Measurements from ENCODE around the gene CRISP1.
A peak's percentile ranks its signal among the peaks of the same experiment; 100 is the strongest.
"Not testable (repeated sequence)": the region's sequence is repeated elsewhere in the genome, so short reads cannot be mapped to it uniquely, and the experiment has no call there.

The CRISP1 gene, protein sequence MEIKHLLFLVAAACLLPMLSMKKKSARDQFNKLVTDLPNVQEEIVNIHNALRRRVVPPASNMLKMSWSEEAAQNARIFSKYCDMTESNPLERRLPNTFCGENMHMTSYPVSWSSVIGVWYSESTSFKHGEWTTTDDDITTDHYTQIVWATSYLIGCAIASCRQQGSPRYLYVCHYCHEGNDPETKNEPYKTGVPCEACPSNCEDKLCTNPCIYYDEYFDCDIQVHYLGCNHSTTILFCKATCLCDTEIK

DNA sequence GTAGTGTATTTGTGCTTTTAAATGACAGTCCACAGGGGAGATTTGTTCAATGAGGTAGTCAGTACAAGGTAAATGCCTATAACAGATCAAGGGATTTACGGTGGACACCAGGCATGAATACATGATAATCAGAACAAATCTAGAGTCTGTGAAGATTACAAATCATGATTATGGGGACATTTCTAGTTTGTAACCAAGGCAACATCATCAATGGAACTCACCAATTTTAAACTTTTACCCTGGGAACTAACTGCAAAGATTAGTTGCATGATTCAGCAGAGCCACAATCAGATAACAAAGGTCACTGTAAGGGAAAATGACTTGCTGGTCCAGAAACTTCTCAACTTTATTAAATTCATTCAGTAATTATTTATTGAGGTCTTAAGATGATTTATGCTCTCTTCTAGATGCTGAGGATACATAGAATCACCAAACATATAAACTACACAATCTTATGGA lies at the start of gene CRISP1:
Gene CRISP1 (minus strand): TSS at position 51 of the 459 bp plus-strand sequence. CDS start 9,135 bp downstream, outside the sequence.
- no peak for DNase-seq (ENCODE audit: low read depth)

DNA sequence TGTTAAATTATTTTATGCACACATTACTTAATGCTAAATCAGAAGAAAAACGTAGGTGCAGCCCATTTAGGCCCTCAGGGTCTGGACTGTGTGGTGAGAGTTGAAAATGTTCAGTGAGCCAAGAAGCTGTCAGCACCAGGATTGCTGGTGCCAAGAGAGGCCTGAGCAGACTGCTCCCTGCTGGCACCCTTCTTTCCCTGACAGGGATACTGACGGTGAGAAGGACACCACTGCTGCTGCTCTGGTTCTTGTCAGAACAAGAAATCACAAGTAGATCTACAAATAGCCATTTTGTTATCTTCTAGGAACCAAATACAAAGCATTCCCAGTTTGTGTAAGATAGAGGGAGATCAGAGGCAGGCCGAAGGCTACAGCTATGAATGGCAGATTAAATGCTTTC lies 48.7 kb upstream of the CRISP1 start:
- DNase-seq (ENCODE audit: low read depth) = no peak

DNA sequence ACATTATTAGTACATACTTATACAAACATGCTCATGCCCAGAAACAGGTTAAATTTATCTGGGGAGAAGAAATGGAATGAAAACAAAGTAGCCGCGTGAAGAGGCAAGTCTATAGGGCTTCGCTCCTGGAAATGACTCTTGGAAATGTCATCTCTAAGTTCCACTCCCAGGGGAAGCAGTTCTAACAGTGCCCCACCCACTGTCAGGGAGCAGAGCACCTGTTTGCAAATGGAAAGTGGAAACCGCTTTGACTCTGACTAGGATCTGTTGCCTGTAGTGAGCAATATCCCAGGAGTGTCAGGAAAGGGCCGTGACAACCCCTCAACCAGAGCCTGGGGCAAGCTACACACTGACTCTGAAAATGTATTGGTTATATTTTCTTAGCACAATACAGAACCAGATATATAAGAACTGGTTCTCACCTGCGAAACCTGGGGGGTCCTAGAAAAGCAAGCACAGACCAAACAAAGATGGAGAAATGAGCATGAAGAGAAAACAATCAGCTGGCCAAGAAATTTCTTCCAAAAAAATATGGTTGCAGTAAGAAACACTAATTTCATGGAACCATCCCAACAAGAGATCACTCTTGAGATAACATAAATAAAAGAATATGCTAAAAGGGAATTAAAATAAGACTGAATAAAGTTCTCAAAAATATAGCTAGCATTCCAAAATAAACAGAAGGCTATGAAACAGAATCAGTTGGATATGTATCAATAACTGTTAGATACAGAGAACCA lies 47.5 kb upstream of the CRISP1 start:
- DNase-seq (ENCODE audit: low read depth) = no peak

DNA sequence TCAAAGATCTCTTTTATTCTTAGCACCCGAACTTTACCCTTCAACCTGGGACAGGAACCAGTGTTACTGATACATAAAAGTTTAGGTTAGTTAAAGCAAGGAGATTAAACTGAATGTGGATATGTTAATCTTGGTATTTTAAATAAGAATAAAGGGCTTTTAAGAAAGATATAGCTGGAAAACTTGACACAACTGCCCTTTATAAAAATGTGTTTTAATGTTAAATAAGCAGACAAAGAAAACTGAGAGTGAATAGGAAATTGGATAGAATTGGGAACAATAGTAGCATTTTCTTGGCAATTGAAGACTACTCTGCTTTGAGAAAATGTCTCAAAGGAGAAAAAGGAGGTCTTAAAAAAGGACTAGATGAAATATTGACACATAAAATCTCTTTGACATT lies 45.9 kb upstream of the CRISP1 start:
- no peak for DNase-seq (ENCODE audit: low read depth)

DNA sequence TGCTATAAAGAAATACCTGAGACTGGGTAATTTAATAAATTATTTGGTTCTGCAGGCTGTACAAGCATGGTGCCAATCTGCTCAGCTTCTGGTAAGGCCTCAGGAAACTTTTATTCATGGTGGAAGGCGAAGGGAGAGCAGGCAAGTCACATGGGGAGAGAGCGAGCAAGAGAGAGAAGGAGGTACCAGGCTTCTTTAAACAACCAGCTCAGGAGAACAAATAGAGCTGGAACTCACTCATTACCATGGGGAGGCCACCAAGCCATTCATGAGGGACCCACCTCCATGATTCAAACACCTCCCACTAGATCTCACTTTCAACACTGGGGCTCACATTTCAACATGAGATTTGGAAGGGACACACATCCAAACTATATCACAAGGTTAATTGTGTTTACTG lies 44.9 kb upstream of the CRISP1 start:
- DNase-seq (ENCODE audit: low read depth) = no peak

DNA sequence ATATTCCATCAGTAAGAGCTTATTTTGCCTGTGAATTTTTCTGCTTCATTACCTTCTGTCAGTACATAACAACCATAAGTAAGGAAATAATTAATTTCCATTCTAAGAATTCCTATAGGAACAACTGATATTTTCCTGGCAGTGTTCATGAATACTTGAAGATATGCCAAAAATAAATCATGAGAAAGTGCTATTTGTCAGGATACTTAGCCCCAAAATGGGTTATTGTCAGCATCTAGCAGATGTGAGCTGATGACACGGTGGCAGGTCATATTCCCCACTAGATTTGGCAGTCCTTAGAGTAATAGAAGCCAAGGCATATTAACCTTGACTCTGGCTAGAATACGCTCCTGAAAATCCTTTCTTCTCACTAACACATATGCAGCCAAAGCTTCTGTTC lies 43.2 kb upstream of the CRISP1 start:
- no peak for DNase-seq (ENCODE audit: low read depth)

DNA sequence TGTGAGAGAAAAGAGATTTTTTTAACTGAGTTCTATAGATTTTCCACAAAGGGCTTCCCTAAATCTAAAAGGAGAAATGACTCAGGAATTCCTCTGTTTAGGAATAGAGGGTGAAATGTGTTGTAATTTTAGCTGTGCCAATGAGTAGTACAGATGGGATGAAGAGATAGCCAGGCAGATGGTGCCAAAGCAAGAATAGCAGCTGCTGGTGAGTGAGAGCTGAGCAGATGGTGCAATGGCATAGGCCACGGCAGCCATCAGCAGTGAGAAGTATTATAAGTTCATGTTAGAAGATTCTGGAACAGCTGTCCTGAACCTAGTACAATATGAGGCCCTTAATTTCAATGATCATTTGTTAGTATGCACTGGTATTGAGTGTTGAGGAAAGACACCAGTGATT lies 40.2 kb upstream of the CRISP1 start:
- DNase-seq (ENCODE audit: low read depth) = no peak

DNA sequence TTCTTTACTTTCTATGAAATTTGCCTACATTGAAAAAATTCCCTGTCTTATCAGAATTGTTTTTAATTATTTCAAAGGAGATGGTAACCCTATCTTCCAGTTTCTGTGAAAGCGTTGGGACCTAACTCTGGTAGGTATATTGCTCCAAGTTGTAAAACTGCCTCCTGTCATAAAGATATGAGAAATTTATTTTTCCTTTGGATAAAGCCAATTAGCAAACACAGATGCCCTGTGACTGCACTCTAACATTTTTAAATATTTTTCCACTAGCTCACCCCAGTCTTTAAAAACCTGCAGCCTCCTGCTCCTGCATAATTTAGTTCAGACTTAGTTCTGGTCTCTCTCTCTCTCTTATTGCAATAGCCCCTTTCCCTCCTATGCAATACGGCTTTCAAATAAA lies 39.0 kb upstream of the CRISP1 start:
- no peak for DNase-seq (ENCODE audit: low read depth)

DNA sequence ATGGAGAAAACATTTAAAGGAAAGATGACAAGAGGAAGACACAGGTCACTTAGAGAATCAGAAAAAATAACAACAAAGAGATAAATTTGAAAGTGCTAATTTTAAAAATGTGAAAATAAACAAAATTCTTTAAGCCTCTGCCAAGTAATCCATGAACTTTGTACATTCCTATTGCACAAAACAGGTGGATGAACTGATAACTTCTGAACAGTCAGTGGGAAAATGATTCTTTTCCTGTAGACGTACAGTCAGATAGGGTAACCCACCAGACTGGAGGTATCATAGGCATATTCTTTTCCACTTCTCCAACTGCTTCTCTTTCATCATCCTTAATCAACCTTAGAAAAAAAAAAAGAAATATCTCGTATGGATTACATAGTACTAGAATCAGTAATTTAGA lies 36.5 kb upstream of the CRISP1 start:
- no peak for DNase-seq (ENCODE audit: low read depth)

DNA sequence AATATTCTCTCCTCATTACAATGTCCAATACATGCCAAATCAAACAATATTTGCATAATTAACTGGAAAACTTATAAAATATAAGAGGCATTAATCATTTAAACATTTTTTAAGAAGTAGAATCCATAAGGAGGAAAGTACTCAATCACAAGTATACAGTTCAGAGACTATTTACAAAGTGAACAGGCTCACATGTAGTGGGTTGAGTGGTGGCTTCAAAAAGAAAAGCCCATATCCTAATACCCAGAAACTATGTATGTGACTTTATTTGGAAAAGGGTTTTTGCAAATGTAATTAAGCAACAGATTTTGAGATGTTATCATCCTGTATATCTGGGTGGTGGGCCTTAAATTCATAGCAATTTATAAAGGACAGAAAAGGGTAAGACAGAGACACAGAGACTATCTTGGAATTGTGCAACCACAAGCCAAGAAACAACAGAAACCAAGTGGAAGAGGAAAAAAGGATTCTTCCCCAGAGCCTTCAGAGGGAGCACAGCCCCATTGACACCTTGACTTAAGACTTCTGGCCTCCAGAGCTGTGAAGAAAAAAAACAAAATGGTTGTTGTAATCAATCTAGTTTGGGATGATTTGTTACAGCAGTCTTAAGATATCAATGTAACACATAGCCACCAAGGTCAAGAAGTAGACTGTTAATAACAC lies 32.7 kb upstream of the CRISP1 start:
- no peak for DNase-seq (ENCODE audit: low read depth)

DNA sequence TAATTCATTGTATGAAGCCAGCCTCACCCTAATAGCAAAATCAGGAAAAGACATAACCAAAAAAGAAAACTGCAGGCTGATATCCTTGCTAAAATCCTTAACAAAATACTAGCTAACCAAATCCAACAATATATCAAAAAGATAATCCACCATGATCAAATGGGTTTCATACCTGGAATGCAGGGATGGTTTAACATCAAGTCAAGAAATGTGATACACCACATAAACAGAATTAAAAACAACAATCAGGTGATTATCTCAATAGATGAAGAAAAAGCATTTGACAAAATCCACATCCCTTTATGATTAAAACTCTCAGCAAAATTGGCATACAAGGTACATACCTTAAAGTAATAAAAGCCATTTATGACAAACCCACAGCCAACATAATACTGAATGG lies 29.2 kb upstream of the CRISP1 start:
- DNase-seq (ENCODE audit: low read depth) = not testable (repeated sequence)

DNA sequence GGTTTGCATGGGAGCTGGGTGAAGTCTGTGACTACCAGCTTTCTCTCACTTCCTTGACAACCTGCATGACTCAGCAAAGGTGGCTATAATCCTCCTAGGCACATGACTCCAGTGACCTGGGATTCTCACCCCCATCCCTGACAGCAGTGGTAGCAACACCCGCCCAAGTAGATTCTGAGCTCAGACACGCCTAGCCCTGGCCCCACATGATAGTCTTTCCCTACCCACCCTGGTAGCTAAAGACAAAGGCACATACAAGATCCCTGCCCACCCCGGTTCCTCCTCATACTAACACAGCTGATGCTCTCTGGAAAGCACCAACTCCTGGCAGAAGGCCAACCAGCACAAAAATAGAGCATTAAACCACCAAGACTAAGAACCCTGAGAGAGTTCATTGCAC lies 25.9 kb upstream of the CRISP1 start:
- DNase-seq (ENCODE audit: low read depth) = no peak

DNA sequence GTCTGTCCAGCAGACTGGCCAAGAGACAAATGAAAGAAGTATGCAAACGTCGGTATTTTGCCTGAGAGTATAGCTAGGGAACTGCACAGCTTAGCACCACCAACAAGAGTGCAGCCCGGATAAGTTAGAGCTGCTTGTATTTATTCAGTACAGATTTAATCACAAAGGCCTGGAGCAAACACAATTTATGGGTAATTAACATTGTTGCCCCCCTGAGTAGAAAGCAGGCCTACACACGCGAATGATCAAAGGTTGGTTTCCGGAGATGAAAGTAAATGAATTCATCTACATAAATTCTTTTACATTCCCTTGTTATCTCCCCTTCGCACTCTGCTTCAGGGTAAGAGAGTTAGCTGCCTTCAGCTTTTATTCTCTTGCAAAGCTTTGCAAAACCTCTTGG lies 24.7 kb upstream of the CRISP1 start:
- no peak for DNase-seq (ENCODE audit: low read depth)

DNA sequence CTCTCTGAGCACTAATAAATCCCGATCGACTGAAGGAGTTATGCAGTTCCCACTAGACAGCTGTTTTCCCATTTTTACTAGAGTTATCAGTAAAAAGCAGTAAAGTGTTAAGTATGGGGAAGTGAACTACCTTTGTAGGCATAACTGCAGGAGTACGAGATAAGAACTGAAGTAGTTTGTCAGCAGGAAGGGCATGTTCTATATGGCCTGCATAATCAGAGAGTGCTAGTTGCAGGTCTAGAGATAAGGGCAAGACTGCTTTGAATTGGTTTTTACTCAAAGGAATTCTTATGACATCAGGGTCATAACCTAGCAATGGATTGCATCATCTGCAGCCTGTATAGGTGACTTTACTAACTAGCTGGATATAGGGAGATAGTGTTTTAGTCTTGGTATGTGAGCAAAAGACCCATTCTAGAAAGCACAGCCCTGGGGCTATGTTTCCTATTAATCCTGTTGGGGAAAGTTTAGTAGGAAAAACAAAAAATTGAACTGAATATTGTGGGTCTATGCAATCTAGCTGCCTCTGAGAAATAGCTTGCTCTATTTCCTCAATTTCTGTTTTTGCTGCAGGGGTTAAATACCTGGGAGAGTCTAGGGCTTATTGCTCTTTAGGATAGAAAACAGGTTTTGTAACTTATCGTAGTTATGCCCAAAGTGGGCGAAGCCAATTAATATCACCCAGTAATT lies 22.6 kb upstream of the CRISP1 start:
- DNase-seq (ENCODE audit: low read depth) = no peak

DNA sequence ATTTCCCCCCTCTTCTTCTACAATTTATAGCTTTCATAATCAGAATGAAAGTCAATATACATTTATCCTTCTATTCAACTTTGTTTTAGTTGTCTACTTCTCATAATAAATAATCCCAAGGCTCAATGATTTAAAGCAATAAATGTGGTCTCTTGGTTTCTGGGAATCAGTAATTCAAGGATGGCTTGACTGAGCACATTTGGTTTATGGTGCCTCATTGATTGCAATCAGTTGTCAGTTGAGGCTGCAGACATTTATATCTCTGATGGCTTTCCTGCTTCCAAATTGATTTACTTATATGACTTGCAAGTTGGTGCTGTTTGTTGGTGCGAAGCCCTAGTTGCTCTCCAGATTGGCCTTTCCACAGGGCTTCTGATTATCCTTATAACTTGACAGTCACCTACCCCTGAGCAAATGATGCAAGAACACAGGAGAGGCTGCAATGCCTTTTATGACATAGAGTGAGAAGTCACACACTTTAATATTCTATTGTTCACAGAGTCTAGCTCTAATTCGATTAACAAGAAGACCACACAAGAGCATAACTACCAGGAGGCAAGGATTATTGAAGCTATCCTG lies 2.7 kb upstream of the CRISP1 start:
- no peak for DNase-seq (ENCODE audit: low read depth)

DNA sequence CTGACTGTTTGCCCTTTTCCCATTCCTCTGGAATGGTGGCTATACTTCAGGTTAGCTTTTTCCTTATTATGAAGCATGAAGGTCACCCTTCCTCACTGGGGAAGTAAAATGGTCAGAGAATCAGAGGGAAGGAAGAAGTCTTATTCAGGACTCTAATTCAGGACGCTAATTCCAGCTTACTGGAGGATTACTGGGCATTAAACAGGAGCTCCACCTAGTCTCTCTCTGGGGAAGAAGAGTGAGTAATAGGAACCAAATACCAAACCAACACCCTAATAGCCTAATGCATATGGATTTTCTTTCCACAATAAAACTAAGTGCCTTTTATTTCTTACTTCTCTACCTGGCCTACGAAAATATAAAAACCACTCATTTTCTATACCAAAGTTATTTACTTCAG lies 10.1 kb downstream of the CRISP1 start:
- no peak for DNase-seq (ENCODE audit: low read depth)

DNA sequence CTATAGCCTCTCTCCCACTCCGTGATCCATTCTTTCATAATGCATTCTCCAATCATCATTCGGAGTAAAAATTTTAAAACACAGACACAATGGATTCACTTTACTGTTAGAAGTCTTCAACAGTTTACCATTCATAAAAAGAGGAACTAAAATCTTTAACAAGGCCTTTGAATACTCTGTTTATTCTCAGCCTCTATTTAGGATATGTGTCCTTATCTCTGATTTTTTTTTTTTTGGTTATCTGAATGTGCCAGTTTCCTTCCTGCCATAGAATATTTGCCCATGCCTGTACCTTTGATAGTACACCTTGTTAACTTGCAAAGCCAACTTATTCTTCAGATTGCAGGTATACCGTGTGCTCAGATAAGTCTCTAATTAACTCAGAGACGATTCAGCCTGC lies 11.1 kb downstream of the CRISP1 start:
- no peak for DNase-seq (ENCODE audit: low read depth)

DNA sequence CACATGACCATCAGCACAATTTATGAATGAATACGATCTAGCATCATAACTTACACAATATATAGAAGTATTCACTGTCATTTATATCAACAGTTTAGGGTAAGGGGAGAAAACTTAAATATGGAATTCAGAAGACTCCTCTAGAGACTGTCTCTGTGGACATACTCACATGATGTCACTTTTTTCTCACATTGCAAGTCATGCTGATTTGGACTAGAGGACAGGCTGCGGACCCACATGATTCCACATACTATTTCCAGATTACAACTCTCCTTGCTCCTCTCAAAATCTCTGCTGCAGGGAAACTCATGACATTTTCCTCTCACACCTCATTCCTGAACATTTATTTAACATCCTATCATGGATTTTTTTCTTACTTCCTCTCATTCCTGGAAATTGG lies 13.4 kb downstream of the CRISP1 start:
- DNase-seq (ENCODE audit: low read depth) = no peak

DNA sequence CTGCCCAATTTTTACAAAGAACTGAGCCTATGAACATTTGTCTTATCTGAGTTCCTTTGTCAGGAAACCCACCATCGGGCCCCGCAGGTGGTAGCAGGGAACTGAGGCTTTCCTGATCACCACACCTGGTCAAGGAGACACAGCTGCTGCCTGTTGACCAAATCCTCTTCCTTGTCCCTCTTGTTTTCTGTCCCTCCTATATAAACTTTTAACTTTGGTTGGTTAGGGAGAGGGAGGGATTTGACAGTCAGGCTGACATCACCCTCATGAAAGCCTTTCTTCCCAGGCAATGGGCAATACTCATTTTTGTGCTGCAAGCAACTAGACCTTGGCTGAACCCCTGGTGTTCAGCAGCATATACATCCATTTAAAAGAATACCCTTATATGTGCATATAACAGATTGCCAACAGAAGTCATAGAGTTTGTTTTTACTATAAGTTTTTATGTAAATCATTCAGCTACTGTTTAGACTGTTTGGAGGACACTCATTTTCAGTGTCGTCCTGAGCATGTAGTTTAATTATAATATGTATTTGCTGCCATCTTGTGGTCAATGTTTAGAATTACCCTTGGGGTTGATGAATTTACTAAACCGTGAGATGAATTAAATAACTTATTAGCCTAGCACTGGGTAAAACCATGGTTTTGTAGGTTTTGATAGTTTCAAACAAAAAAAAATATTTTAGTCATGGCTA lies 17.0 kb downstream of the CRISP1 start:
- DNase-seq (ENCODE audit: low read depth) = peak; percentile 8

DNA sequence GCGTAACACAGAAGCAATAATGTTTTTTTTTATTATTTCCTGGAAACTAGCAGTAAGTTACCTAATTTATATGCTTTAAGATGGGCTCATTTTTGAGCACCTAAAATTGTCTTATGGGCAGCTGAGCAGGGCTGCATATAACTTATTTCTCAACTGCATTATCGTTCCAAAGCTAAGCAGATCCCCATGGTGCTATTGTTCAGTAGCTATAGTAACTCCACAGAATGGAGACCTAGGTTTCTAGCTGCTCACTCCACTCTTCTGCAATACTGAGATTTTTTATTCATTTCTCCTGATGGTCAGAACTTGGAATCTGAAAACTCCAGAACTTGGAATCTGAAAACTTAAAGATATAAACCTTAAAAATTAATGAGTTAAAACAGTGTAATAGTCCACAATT lies 18.7 kb downstream of the CRISP1 start:
- no peak for DNase-seq (ENCODE audit: low read depth)

DNA sequence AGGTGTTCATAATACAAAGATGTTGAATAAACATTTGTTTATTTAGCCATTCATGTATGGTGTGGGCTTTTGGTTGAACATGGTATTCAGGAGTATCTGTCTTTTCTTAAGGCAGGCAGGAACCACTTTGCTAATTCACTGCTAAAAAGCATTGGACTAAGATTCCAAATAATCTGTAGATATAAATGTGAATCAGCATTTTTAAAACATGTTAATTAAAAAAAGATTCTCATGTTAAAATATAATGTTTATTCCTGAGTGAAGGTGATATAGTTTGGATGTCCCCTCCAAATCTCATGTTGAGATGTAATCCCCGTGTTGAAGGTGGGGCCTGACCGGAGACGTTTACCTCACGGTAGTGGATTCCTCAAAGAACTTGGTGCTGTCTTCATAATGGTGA lies 19.3 kb downstream of the CRISP1 start:
- DNase-seq (ENCODE audit: low read depth) = no peak

DNA sequence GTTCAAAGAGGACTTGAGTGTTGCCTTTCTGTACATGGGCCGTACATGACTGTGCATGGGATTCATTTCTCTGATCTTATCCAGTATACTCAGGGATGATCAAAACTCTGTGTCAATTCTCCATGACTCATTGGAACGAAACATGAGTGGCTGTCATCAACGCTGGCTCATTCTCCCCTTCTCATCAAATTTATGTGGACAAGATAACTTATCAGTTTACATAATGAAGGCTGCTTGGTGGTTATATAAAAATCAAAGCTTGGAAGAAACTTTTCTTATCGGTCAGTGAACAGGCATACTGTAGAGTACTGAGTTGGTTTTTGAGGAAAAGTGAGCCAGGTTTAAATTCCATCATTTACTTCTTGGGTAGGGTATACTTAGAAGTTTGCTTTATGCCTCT lies 24.9 kb downstream of the CRISP1 start:
- DNase-seq (ENCODE audit: low read depth) = no peak

Measured in non-pigmented ciliary epithelial cell (primary cell).